NCI-H524 treated with DMSO at 0.1 percent for 48 hours (cell line): ENCODE results near the gene RNMT.
"Not testable (repeated sequence)": the region's sequence is repeated elsewhere in the genome, so short reads cannot be mapped to it uniquely, and the experiment has no call there.

Experiments
- DNase-seq: peaks from one replicate; lab custom pipeline; 2025; lab: John Stamatoyannopoulos, UW

RNMT gene

DNA sequence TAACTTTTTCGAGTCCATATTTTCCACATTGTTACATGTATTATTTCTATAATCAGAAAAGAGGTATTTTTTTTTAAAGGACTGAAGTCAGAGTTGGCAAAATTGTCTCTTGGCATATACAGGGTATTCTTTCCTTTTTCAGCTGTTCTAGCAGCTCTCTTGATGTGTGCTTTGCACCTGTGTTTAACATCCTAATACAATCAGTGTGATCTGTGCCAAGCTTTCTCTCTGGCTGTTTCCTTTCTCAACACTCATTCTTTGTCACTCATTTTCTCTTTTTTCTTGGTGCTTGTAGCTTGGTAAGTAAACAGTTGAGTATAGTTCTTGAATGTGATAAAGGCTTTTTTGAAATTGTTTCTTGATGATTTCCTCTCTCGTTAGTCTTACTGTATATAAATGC is 9.2 kb downstream of the RNMT start:
- no peak for DNase-seq

DNA sequence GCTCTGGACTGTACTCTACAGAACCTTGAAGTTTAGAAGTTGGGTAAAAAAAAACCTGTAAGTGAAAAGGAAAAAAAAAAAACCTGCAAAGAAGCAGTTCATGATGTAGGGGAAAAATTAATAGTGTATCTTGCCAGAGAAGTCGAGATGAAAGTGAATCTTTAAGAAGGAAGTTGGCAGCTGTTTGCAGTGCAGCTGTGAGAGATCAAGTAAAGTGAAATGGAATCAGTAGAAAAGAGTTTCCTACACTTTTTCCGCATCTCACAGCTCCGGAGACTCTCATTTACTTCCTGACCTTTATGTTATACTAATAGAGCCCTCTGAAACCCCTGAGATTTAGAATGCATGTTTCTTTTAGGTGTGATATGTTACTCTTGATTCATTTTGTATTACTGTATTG is 19.2 kb downstream of the RNMT start:
- DNase-seq: no peak

DNA sequence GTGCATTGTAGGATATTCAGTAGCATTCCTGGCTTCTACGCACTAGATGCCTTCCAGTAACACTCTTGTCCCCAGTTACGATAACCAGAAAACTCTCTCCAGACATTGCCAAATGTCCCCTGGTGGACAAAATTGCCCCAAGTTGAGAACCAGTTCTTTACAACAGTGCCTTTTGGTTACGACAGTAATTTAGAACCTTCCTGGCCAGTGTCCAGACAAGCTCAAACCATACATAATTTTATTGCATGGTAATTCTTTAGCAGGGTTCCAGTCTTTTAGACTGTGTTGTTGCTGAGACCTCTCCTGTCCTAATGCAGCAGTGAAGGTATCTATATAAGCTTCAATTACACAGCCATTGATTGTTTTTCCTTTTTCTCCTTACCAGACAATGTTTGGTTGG is 20.2 kb downstream of the RNMT start:
- DNase-seq: no peak

DNA sequence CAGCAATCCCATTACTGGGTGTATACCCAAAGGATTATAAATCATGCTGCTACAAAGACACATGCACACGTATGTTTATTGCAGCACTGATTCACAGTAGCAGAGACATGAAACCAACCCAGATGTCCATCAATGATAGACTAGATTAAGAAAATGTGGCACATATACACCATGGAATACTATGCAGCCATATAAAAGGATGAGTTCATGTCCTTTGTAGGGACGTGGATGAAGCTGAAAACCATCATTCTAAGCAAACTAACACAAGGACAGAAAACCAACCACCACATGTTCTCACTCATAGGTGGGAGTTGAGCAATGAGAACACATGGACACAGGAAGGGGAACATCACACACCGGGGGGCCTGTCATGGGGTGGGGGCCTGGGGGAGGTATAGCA is 25.1 kb downstream of the RNMT start:
- not testable (repeated sequence) for DNase-seq

DNA sequence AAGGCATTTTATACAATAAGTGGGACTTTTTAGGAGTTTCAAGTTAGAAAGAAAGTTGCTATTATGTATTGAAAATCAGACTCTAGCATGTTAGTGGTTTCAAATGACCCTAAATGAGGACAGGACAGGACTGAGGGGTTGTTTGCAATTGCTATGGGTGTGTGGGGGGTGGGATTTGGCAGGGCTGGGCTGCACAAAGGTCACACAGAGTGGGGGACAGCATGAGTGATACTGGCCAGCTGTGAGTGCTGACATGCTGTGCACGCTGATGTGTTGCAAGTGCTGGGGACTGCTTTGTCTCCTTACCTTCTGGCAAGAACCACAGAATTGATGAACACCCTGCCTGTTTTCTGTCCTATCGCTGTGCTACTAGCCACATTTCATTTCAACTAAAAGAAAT is 29.8 kb downstream of the RNMT start:
- DNase-seq: no peak

DNA sequence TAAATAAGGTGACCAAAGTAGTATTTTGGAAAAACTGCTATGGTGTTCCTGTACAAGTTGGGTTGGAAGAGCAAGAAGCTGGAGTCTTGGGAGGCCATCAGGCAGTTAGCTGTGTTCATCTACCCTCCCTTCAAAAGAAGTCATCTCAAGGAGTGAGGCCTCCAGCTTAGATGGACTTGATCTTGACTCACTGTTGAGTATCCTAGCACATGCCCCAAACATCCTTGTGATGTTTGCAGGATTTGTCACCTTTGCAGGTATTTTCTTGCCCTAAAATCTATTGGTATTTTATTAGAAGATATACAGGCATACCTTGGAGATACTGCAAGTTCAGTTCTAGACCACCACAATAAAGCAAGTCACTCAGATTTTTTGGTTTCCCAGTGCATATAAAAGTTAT is 30.2 kb downstream of the RNMT start:
- no peak for DNase-seq

DNA sequence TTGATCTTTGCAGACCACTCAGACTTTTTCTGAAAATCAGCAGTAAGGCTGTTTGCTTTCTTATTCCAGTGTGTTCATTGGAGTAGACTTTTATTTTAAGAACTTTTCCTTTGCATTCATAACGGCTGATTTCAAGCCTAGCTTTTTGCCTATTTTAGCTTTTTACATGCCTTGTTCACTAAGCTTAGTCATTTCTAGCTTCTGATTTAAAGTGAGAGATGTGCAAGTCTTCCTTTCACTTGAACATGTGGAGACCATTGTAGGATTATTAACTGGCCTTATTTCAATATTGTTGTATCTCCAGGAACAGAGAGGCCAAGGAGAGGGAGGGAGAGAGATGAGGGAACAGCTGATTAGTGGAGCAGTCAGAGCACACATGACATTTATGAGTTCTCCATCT is 32.1 kb downstream of the RNMT start:
- DNase-seq: no peak

DNA sequence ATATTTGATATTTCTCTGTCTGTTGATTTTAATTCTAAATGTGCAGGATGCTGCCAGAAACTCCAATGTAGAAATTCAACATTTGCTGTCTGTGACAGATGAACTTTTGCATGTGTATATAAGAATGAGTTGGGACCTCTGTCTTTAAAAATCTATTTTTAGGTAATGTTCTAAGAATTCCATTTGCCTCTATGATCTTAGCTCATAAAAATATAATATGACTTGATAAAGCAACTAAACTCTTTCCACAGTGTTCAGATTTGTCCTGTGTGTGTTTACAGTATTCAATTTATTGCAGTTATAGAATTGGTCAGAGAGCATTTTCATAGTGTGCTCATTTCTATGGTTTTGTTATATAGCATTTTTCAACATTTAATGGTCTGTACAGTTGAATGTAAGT is 33.6 kb downstream of the RNMT start:
- DNase-seq: no peak

DNA sequence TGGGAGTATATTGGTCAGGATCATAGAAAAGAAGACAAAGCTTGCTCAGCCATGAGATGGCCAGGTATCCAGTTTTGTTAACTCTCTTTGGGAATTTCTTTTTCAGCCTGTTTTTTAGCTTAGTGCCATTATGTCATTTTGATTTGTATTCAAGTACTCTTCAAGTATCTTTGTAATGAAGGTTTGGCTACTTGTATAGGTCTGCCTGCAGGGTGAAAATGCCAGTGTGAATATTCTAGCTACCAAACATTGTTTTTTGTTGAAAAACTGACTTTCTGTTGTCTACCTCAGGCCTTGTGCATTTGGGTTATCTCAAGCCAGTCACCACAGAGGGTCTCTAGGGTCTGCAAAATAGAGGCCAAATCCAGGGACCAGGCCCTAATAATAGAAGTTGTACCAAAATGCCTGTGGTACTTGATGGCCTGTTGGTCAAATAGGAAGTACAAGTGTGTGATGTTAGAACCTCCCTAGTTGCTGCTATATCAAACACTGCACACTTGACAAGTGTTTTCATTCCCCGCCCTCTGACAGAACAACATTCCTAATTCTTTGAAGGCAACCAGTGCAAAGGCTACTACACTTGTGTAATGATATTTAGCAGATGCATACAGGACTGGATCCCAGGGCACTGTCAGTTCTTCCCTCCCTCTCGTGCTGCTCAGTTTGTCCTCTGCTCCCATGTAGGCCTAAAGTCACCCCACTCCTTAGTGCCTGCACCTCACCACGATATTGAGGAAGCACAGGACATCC is 36.4 kb downstream of the RNMT start:
- DNase-seq: no peak

DNA sequence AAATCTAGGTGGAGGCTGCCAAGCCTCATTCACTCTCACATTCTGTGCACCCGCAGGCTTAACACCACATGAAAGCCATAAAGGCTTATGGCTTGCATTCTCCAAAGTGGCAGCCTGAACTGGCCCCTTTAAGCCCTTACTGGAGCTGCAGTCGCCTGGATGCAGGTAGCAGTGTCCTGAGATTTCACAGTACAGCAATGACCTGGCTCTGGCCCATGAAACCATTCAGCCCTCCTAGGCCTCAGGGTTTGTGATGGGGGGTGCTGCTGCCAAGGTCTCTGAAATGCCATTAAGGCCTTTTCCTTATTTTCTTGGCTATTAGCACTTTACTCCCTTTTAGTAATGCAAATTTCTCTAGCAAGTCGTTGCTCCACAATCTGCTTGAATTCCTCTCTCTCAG is 48.6 kb downstream of the RNMT start:
- DNase-seq: no peak

DNA sequence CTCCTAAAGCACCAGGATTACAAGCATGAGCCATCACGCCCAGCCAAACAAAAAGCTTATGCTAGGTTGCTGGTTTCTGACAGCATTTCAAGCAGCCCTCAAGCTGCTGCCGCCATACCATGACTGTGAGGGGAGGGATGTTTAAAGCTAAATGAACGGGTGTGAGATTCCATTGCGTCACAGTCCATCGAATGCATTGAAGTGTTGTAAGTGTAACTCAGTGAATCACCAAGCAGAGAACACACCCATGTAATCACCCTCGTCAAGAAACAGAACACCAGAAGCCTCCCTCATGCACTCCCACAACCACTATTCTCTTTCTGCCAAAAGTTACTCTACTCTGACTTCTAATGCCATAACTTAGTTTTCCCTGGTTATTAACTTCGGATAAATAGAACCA is 64.7 kb downstream of the RNMT start:
- no peak for DNase-seq

DNA sequence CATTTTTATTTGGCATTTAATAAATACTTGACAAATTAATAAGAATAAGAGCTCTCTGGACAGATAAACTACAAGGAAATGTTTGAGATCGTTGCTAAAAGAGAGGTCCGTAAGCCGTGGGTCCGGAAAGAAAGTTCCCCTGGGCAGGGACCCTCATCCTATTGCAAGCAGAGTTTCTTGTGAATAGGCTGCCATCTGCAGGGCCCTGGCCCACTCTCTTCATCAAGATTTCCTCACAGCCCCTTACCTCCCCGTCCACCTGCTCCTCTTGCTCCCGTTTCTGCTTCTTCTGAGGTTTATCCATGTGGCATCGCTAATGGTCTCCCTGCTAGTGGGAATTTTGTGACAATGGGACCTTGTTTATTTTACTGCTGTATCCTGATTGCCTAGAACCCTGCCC is 67.3 kb downstream of the RNMT start:
- DNase-seq: no peak

DNA sequence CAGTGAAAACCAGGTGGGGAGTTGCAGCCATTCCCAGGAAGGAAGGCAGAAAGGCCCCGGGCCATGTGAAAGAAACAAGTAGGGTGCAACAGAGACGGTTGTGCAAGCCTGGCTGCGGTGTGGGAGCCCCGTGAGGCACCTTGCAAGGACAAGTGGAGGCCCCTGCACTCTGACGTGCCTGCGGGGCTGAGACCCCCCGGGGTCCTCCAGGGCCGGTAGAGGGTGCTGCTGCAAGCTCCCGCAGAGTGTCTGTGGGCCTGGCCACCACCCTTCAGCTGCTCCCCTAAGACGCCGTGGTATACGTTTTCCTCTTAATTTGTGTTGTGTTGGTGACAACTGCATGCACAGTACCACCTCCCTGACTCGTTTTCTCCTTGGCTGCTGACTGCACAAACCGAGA is 70.0 kb downstream of the RNMT start:
- DNase-seq: no peak

DNA sequence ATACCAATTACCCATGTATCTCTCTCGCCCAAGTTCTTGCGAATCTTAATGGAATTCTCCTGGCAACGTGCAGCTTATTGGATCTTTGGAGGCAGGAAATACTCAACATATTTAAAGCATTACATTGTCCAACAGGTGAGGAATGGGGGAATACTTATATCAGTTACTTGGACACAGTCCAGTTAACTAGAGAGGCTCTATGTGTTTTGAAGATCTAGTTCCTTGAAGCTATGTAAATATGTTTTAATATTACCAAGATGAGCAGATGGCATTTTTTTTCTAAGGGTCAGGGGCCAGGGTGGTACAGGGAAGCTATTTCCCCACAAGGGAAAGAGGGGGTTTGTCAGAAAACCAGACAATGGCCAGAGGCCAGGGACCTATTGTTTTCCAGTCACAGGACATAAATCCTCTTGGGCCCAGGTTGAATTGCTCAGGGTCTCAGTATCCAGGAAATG is 70.7 kb downstream of the RNMT start:
- no peak for DNase-seq

DNA sequence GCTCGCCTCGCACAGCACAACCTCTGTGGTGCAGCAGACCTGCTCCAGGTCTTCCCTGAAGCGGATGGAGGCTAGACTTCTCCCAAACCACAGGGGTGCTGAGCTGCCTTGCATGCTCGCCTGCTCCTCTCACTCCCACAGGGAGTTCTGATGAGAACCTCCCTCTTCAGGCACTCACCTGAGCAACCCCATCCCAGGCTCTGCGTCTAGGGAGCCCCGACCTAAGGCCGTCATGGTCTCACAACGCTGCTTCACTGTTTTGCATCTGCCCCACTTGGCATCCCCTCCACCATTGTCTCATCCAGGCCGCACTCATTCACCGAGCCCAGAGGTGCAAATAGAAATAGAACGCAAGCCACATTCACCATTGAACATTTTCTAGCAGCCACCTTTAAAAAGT is 72.9 kb downstream of the RNMT start:
- no peak for DNase-seq

DNA sequence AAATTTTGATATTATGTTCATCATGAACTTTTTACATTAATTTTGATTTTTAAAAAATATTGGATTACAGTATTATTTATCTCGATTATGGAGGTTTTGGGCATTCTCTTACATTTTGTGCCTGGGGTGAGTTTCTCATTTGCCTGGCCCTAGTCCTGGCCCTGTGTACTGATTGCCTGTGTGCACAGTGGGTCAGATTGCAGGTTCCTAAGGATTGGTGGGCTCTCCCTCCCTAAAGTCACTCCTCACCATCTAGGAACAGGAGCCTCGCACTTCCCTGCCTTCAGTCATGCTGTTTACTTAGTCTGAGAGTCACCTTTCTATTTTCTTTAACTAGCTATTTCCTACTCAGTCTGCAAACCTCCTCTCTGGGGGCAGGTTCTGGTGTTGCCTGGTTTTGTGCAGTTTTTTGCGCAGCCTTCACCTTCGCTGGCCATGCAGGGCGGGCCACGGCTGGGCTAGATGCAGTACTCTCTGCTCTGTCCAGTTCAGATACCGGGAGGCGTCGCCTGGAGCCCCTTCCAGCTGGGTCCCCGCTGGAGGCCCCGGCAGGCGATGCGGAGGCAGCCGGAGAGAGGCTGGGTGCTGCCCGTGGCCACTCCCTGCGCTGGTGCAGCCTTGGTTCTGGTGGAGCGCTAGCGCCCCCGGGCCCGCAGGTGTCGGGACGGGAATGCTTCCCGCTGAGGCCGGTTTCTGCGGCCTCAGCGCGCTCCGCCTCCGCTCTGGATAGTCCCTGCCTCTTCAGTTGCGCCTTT is 74.2 kb downstream of the RNMT start:
- no peak for DNase-seq

DNA sequence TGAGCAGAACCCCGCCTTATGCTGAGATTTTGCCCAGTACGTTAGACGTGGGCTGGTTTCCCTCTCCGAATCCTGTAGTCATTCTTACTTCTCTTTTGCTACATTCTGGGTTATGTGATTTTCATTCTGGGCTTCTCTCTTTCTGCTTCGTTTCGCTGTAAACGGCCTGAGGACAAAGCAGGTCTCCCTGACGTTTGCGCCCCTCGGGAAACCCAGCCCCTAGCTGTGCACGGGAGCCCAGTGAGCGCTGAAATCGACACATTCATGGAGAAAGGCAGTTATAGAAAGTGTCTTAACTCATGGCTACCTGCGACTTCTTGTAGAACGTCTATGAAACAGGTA is 74.8 kb downstream of the RNMT start:
- no peak for DNase-seq

DNA sequence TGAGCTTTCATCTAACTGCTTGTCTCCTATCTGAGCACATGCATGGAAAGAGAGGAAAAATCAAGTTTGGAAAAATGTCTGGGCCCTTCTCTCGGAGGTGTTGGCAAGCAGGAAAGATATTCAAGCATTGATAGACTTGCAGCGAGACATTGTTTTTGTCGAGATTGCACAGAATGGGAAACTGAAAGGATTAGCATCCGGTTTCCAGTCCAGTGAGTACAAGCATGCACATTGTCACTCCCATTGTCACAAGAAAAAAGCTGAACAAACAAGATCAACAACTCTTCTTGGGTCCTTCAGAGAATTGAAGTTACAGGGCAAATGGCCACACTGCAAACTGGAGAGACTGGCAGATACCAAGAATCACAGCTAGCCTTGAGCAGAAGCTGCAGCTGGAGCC is 77.8 kb downstream of the RNMT start:
- DNase-seq: no peak

DNA sequence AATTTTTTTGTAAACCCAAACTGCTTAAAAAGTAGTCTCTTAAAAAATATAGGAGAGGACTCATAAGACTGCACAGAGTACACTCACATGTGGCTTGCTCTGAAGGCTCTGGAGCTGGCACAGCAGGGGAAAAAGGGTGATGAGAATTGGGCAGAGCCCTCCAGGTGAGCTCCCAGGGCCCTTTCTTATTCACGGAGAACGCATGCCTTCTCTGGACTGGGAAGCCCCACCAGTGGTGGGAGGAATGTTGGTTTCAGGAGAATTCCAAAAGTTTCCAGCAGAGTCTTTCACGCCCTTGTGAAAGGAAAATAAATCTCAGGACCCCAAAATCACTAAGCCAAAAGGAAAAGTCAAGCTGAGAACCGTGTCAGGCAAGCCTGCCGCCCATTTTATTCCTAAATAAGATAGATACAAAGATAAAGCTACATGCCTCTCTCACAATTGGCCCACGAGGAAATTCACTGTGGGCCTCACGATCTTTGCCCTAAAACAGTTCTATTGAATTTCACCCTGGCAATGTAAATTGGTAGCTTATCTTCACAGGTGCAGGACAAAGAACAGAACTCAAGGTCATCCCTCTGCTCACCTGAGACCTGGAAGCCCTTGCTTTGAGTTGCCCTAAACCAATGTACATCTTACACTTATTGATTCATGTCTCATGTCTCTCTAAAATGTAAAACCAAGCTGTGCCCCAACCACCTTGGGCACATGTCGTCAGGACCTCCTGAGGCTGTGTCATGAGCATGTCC is 82.0 kb downstream of the RNMT start:
- DNase-seq: no peak

DNA sequence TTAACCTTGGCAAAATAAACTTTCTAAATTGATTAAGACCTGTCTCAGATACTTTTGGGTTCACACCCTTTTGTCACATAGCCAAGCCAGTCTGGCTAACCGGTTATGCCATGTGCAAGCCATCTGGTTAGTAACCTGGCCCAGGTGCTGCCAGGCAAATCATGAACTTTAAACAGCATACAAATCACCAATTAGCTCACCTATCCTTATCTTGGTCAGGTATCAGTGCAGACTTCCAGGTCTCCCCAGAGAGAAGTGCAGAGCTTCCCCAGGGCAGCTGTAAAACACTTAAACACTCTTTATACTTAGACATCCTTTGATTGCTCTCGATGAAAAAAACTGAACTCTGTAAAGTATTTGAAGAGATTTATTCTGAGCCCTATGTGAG is 82.6 kb downstream of the RNMT start:
- no peak for DNase-seq

DNA sequence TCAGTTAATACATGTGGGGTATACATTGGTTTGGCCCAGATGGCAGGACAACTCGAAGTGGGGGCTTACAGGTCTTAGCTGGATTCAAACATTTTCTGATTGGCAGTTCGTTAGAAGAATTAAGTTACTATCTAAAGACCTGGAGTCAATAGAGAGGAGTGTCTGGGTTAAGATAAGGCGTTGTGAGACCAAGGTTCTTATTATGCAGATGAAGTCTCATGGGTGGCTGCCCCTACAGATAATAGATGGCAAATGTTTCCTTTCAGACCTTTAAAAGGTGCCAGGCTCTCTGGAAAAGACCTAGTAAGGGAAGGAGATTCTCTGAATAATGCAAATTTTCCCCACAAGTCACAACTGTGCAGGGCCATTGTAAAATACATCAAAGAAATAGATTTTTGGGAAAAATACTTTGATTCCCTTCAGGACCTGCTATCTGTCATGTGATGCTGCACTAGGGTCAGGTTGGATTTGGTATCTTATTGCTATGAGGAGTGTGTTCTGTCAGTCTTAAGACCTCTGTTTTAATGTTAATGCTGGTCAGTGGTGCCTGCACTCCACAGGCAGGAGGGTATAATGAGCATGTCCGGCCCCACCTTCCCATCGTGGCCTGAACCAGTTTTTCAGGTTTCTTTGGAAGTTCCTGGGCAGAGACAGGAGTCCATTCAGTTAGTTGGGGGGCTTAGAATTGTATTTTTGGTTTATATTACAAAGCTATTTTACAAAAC is 83.2 kb downstream of the RNMT start:
- DNase-seq: no peak

DNA sequence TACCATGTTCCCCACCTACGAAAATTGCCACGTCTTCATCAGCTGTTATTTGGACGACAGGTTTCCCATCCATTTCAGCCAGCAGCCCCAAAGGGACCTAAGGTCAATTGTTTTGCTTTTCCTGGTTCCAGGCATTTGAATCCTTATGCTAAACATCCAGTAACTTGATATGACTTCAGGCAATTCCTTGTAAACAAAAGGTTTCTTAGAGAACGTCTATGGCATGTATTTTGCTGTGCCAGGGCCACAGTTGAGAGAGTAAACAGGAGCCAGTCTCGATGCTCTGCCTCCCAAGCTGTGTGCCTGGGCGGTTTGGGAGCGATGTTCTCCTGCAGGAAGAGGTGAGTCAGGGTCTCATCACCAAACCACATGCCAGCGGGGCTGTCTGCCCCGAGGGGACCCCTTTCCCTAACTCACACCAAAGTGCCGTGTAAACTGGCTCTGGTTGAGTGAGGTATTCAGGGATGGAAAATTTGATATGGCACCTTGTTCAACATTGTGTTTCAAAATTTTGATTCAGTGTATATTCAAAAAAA is 84.5 kb downstream of the RNMT start:
- no peak for DNase-seq
